ENCODE data around the gene GPX3. TPM values are rescaled to one million over a fixed set of nuclear protein-coding genes. Genes with fewer than 3 reads are reported as not detected.

The GPX3 gene
- total RNA-seq, 1 experiment from 2014 or later, result 20.4 TPM

DNA sequence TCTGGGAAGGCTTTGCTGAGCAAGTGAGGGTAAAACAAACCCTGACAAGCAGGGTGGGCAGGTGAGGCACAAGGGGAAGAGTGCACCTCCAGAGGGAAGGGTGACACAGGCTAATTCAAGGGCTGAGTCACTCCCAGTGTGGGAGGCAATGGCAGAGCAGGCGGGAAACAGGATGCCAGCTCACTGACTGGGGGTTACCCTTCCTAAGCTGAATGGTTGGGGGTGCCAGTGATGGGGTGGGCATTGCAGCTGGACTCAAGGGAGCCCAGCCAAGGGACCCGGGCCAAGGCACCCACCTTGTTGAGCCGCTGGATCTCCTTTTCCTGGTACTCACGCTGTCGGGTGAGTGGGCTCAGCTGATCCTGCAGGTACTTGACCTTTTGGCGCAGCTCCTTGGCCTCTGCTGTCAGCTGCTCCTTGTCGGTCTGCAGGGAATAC lies 18.4 kb downstream of the GPX3 start:
- Histone ChIP-seq H2AFZ (ENCODE audit: low read length) (no peak overlapping the region), H4K5ac (ENCODE audit: insufficient read length, low read depth, low read length) (no peak overlapping the region), H3K56ac (ENCODE audit: insufficient read length, low read depth, low read length) (no peak overlapping the region), H3K4me2 (ENCODE audit: insufficient read depth, insufficient read length, low read length) (no peak overlapping the region), H3K4me1 (ENCODE audit: insufficient read depth, low read length) (no peaks in the 10 kb centered on the region; the same call in 1 of the 2 replicates), H3K4ac (ENCODE audit: low read depth, low read length) (no peak overlapping the region), H3K9ac (ENCODE audit: extremely low read depth, insufficient read length, low read length) (no peak overlapping the region), H4K91ac (ENCODE audit: insufficient read length, low read depth, low read length) (no peak overlapping the region), H3K79me2 (ENCODE audit: insufficient read depth, low read length) (no peaks in the 10 kb centered on the region), H3K27ac (ENCODE audit: insufficient read length, low read depth, low read length) (no peak overlapping the region), H2BK120ac (ENCODE audit: low read depth, low read length, poor library complexity, severe bottlenecking) (no peak overlapping the region), H2BK12ac (ENCODE audit: insufficient read length, low read depth, low read length) (no peak overlapping the region), H3K79me1 (ENCODE audit: insufficient read depth, low read depth, low read length, poor library complexity, severe bottlenecking) (no peaks in the 10 kb centered on the region), H2BK5ac (ENCODE audit: insufficient read length, low read length) (no peak overlapping the region), H3T11ph (ENCODE audit: low read length) (no peak overlapping the region), H4K8ac (replicated peaks; ENCODE audit: insufficient read length, low read depth, low read length) (no peak overlapping the region), H4K20me1 (ENCODE audit: control insufficient read depth, insufficient read depth, insufficient read length) (no peaks in the 10 kb centered on the region), H2BK15ac (ENCODE audit: low read depth, low read length) (no peak overlapping the region), H2AK5ac (ENCODE audit: insufficient read length, low read length) (no peak overlapping the region), H3K9me3 (ENCODE audit: control insufficient read depth, low read depth, low read length) (no peaks in the 10 kb centered on the region), H3K14ac (ENCODE audit: insufficient read depth, low read length) (no peak overlapping the region), H2BK20ac (ENCODE audit: low read depth, low read length, poor library complexity, severe bottlenecking) (no peak overlapping the region), H3K23me2 (ENCODE audit: insufficient read length, low read depth, low read length, poor library complexity, severe bottlenecking) (no peaks in the 10 kb centered on the region), H3K18ac (ENCODE audit: insufficient read length, low read depth, low read length) (no peak overlapping the region), H3K27me3 (ENCODE audit: insufficient read depth, low read length) (no peaks in the 10 kb centered on the region), H3K23ac (ENCODE audit: insufficient read length, low read depth, low read length) (no peak overlapping the region)
- Mint-ChIP-seq H3K4me3 (no peak overlapping the region), H3K4me1 (no peaks in the 10 kb centered on the region), H3K36me3 (ENCODE audit: insufficient read depth in 1 of 3, low read depth in 3 of 3) (peaks cover 2 to 42% (median 30%) of the 10 kb centered on the region in 3 experiments; a peak in 5 of 7 replicates), H3K27ac (no peak overlapping the region), H3K27me3 (ENCODE audit: low read depth) (no peaks in the 10 kb centered on the region), H3K9me3 (no peaks in the 10 kb centered on the region; a peak in 1 of 5 replicates)
- no CpG with 5 or more reads among the region's 7 CpGs for WGBS (ENCODE audit: extremely low coverage, insufficient read length, low lambda C conversion rate)
- TF ChIP-seq, protein P1, sequence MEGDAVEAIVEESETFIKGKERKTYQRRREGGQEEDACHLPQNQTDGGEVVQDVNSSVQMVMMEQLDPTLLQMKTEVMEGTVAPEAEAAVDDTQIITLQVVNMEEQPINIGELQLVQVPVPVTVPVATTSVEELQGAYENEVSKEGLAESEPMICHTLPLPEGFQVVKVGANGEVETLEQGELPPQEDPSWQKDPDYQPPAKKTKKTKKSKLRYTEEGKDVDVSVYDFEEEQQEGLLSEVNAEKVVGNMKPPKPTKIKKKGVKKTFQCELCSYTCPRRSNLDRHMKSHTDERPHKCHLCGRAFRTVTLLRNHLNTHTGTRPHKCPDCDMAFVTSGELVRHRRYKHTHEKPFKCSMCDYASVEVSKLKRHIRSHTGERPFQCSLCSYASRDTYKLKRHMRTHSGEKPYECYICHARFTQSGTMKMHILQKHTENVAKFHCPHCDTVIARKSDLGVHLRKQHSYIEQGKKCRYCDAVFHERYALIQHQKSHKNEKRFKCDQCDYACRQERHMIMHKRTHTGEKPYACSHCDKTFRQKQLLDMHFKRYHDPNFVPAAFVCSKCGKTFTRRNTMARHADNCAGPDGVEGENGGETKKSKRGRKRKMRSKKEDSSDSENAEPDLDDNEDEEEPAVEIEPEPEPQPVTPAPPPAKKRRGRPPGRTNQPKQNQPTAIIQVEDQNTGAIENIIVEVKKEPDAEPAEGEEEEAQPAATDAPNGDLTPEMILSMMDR (conservative IDR thresholded peaks at IDR 0.05), result no peak
- no peak for DNase-seq

Data from H9 (cell line).